Cardiac fibroblast (primary cell): Measurements from ENCODE around the gene PDGFRA.

ENCODE experiments used
- DNase-seq, 2 donors: peaks; one replicate each; pipeline versions ENCODE4 v3.0.0 to v3.0.0-alpha.2; 2010; ENCODE audit warnings: low read depth in 2 of 2
- H3K4me3 ChIP-seq, 2 donors: replicated peaks in 1 of 2; 1 replicate in 1 of 2; 2 replicates in 1 of 2; pipeline ENCODE4 v1.5.1; 2011; ENCODE audit warnings: low read depth in 2 of 2, low read length in 2 of 2, mild to moderate bottlenecking in 2 of 2, moderate library complexity in 1 of 2
- CTCF ChIP-seq: IDR thresholded peaks from one replicate; pipeline ENCODE4 v1.5.1; 2011; ENCODE audit warnings: low read depth, mild to moderate bottlenecking, low read length, inconsistent platforms

Gene PDGFRA

GRCh38 chr4:54274264-54274663 lies 45.2 kb downstream of the PDGFRA start:
- no peak for DNase-seq
- H3K4me3 ChIP-seq: no peak overlapping the region
- no peak for TF ChIP-seq CTCF

- no peak for DNase-seq
- no peak for TF ChIP-seq CTCF
- H3K4me3 ChIP-seq: no peak overlapping the region
Measured at GRCh38 chr4:54274795-54275665, 45.9 kb downstream of the PDGFRA start.

GRCh38 chr4:54276641-54277430 lies 47.7 kb downstream of the PDGFRA start:
- peak in 1 of 2 donors; percentile 21 for DNase-seq
- no peak overlapping the region for H3K4me3 ChIP-seq
- TF ChIP-seq CTCF: no peak

- TF ChIP-seq CTCF: no peak
- peak; percentile 80 to 85 for DNase-seq
- H3K4me3 ChIP-seq: no peak overlapping the region
Measured at GRCh38 chr4:54277691-54278090, 48.6 kb downstream of the PDGFRA start.

- no peak for TF ChIP-seq CTCF
- H3K4me3 ChIP-seq: no peak overlapping the region
Measured at GRCh38 chr4:54278216-54278615, 49.1 kb downstream of the PDGFRA start.

GRCh38 chr4:54281054-54281766 lies 52.1 kb downstream of the PDGFRA start:
- peak; percentile 93 to 99 for DNase-seq
- TF ChIP-seq CTCF: no peak
- H3K4me3 ChIP-seq: no peak overlapping the region

More at GRCh38 chr4:54278216-54278615, 49.1 kb downstream of the PDGFRA start:
- no peak for DNase-seq
